ENCODE results near the gene QKI. TPM values are rescaled to one million over a fixed set of nuclear protein-coding genes. Genes with fewer than 3 reads are reported as not detected.
"Not testable (repeated sequence)": the region's sequence is repeated elsewhere in the genome, so short reads cannot be mapped to it uniquely, and the experiment has no call there.

Gene QKI
- total RNA-seq, 1 donor from 2014 or later = 88.4 TPM

DNA sequence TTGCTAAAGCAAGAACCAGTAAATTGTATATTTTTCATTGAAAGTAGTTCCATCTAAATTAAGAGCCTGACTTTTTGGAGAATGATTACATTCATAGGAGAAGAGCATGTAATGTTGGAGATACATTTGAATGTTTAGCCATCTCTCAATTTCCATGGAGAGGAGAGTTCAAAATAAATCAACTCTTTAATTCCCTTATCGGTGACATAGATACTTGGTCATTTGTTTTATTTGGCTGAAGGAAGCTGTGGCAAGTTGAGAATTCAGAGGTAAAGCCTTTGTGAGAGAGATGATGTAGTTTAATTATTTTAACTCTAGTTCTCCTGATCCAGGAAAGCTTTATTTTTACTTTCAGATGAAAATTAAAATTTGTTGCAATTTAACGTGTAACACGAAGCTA lies 22.3 kb downstream of the QKI start:
- no peaks in the 10 kb centered on the region for H3K9me3 Mint-ChIP-seq (ENCODE audit: low read depth)
- no peak for DNase-seq (ENCODE audit: low spot score, unreplicated experiment)
- TF ChIP-seq, protein P1, sequence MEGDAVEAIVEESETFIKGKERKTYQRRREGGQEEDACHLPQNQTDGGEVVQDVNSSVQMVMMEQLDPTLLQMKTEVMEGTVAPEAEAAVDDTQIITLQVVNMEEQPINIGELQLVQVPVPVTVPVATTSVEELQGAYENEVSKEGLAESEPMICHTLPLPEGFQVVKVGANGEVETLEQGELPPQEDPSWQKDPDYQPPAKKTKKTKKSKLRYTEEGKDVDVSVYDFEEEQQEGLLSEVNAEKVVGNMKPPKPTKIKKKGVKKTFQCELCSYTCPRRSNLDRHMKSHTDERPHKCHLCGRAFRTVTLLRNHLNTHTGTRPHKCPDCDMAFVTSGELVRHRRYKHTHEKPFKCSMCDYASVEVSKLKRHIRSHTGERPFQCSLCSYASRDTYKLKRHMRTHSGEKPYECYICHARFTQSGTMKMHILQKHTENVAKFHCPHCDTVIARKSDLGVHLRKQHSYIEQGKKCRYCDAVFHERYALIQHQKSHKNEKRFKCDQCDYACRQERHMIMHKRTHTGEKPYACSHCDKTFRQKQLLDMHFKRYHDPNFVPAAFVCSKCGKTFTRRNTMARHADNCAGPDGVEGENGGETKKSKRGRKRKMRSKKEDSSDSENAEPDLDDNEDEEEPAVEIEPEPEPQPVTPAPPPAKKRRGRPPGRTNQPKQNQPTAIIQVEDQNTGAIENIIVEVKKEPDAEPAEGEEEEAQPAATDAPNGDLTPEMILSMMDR (IDR thresholded peaks at IDR 0.05; ENCODE audit: unreplicated experiment) = no peak
- H3K27ac Mint-ChIP-seq = no peak overlapping the region
- H3K36me3 Mint-ChIP-seq (ENCODE audit: insufficient read depth) = peaks cover 4% of the 10 kb centered on the region
- no peak overlapping the region for H3K4me3 Mint-ChIP-seq (ENCODE audit: low read depth)
- peaks cover 7% of the 10 kb centered on the region for H3K4me1 Mint-ChIP-seq (ENCODE audit: low read depth)
- no peaks in the 10 kb centered on the region for H3K27me3 Mint-ChIP-seq

DNA sequence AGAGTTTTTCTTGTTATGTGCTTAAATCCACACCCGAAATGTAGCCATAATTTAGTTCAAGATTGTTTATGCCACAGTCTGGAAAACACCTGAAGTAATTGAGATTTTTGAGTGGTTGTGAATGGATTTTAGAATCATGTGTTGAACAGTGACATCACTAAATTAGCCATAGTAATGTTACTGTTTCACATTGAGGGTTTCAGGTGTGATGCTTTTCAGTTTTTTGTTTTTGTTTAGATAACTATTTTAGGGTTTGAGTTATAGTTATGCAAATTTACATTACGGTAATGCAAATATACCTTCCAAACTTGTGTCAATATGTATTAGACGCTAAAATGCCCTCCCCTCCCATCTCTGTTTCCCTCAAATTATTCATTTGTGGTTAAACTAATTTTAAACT lies 22.9 kb downstream of the QKI start:
- Mint-ChIP-seq H3K4me3 (ENCODE audit: low read depth) (no peak overlapping the region), H3K27me3 (no peaks in the 10 kb centered on the region), H3K9me3 (ENCODE audit: low read depth) (no peaks in the 10 kb centered on the region), H3K36me3 (ENCODE audit: insufficient read depth) (peaks cover 4% of the 10 kb centered on the region), H3K27ac (no peak overlapping the region), H3K4me1 (ENCODE audit: low read depth) (peaks cover 7% of the 10 kb centered on the region)
- TF ChIP-seq, protein P1 (IDR thresholded peaks at IDR 0.05; ENCODE audit: unreplicated experiment) = no peak
- no peak for DNase-seq (ENCODE audit: low spot score, unreplicated experiment)

DNA sequence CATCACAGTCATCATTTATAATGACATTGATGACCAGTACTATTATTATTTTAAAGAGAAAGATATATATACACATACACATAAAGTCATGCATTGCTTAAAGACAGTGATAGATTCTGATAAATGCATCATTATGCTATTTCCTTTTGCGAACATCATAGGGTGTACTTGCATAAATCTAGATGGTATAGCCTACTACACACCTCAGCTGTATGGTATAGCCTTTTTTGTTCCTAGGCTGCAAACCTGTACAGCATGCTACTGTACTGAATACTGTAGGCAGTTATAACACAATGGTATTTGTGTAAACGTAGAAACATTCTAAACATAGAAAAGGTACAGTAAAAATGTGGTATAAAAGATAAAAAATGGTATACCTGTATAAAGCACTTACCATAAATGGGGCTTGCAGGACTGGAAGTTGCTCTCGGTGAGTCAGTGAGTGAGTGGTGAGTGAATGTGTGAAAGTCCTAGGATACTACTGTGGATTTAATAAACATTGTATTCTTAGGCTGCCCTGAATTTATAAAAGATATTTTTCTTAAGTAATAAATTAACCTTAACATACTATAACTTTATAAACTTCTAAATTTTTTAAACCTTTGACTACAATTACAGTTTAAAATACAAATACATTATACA lies 23.9 kb downstream of the QKI start:
- TF ChIP-seq, protein P1 (IDR thresholded peaks at IDR 0.05; ENCODE audit: unreplicated experiment) = no peak
- Mint-ChIP-seq H3K27ac (no peak overlapping the region), H3K27me3 (no peaks in the 10 kb centered on the region), H3K4me1 (ENCODE audit: low read depth) (peaks cover 4% of the 10 kb centered on the region), H3K4me3 (ENCODE audit: low read depth) (no peak overlapping the region), H3K9me3 (ENCODE audit: low read depth) (no peaks in the 10 kb centered on the region), H3K36me3 (ENCODE audit: insufficient read depth) (peaks cover 4% of the 10 kb centered on the region)
- DNase-seq (ENCODE audit: low spot score, unreplicated experiment) = no peak

DNA sequence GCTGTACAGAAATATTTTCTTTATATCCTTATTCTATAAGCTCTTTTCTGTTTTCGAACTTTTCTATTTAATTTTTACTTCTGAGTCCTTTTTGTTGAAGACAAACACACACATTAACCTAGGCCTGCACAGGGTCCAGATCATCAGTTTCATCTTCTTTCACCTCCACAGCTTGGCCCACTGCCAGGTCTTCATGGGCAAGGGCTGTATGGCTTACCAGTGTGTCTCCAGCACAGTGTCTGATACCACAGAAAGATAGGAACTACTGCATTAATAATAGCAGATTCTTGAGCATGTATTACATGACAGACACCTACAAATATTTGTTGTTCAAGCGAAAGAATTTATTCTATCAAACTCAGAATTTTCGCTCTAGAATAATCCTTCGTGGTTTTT lies 24.4 kb downstream of the QKI start:
- H3K4me3 Mint-ChIP-seq (ENCODE audit: low read depth) = no peak overlapping the region
- no peaks in the 10 kb centered on the region for H3K27me3 Mint-ChIP-seq
- H3K36me3 Mint-ChIP-seq (ENCODE audit: insufficient read depth) = peaks cover 4% of the 10 kb centered on the region
- H3K4me1 Mint-ChIP-seq (ENCODE audit: low read depth) = peaks cover 4% of the 10 kb centered on the region
- H3K9me3 Mint-ChIP-seq (ENCODE audit: low read depth) = no peaks in the 10 kb centered on the region
- TF ChIP-seq, protein P1 (IDR thresholded peaks at IDR 0.05; ENCODE audit: unreplicated experiment) = no peak
- H3K27ac Mint-ChIP-seq = no peak overlapping the region
- no peak for DNase-seq (ENCODE audit: low spot score, unreplicated experiment)

DNA sequence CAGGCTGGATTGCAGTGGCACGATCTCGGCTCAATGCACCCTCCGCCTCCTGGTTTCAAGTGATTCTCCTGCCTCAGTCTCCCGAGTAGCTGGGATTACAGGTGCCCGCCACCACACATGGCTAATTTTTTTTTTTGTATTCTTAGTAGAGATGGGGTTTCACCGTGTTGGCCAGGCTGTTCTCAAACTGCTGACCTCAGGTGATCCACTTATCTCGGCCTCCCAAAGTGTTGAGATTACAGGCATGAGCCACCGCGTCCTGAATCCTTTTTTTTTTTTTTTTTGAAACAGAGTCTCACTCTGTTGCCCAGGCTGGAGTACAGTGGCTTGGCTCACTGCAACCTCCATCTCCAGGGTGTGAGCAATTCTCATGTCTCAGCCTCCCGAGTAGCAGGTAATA lies 24.9 kb downstream of the QKI start:
- not testable (repeated sequence) for H3K4me3 Mint-ChIP-seq (ENCODE audit: low read depth); H3K4me1 Mint-ChIP-seq (ENCODE audit: low read depth); H3K36me3 Mint-ChIP-seq (ENCODE audit: insufficient read depth); H3K27me3 Mint-ChIP-seq; DNase-seq (ENCODE audit: low spot score, unreplicated experiment); H3K9me3 Mint-ChIP-seq (ENCODE audit: low read depth)
- peak overlapping the region; percentile 77 for H3K27ac Mint-ChIP-seq

DNA sequence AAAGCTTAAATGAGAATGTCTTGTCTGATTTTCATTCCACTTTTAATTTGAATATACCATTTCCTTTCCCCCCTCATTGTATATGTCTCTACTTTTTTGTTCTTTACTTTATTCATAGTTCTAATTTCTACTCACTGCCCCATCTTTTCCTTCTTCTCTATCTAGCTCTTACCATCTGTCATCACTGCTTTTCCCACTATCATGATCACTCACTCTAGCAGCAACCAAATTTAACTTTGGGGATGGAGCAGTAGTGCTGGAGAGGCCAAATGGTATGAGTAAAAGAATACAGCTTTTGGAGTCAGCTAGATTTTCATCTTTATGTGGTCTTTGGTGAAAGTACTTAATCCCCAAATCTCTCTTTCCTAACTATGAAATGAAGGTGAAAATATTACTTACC lies 25.5 kb downstream of the QKI start:
- DNase-seq (ENCODE audit: low spot score, unreplicated experiment) = no peak
- Mint-ChIP-seq H3K9me3 (ENCODE audit: low read depth) (no peaks in the 10 kb centered on the region), H3K27me3 (no peaks in the 10 kb centered on the region), H3K4me1 (ENCODE audit: low read depth) (peaks cover 4% of the 10 kb centered on the region), H3K36me3 (ENCODE audit: insufficient read depth) (peaks cover 4% of the 10 kb centered on the region), H3K27ac (no peak overlapping the region), H3K4me3 (ENCODE audit: low read depth) (no peak overlapping the region)
- TF ChIP-seq, protein P1 (IDR thresholded peaks at IDR 0.05; ENCODE audit: unreplicated experiment) = no peak

Measured in progenitor cell of endocrine pancreas (in vitro differentiated cells).